Natural killer cell (primary cell): ENCODE measurements around the gene TPGS2. TPM values are rescaled to one million over a fixed set of nuclear protein-coding genes. Genes with fewer than 3 reads are reported as not detected.
A peak's percentile ranks its signal among the peaks of the same experiment; 100 is the strongest.

Experiments
- ATAC-seq, 3 donors: fragments of 150-1000 bp in 2 of 3; fragments of 200-7000 bp in 1 of 3; cut with Tn5 transposase; 1 replicate in 1 of 3; 2 replicates in 2 of 3; pipeline ENCODE4 v1.10.0; 2021; ENCODE audit warnings: mild to moderate bottlenecking in 2 of 3, moderate library complexity in 2 of 3
- DNase-seq, 2 donors: peaks; one replicate each; pipeline versions ENCODE4 v3.0.0 to v3.0.0-alpha.2; 2013 to 2021; ENCODE audit warnings: mixed read lengths in 1 of 2
- H3K27ac ChIP-seq: one replicate; pipeline ENCODE4 v1.5.1; 2013; ENCODE audit warnings: mild to moderate bottlenecking, low read length
- H3K27me3 ChIP-seq: one replicate; pipeline ENCODE4 v1.6.1; 2013; ENCODE audit warnings: low read length; ENCODE audit not compliant: control insufficient read depth, insufficient read depth
- H3K36me3 ChIP-seq: one replicate; pipeline ENCODE4 v1.6.1; 2013; ENCODE audit warnings: low read length; ENCODE audit not compliant: control insufficient read depth, insufficient read depth
- H3K4me1 ChIP-seq: one replicate; pipeline ENCODE4 v1.6.1; 2013; ENCODE audit warnings: low read length; ENCODE audit not compliant: control insufficient read depth, insufficient read depth
- H3K4me3 ChIP-seq: one replicate; pipeline ENCODE4 v1.5.1; 2013; ENCODE audit warnings: low read length
- H3K9me3 ChIP-seq: one replicate; pipeline ENCODE4 v1.6.1; 2013; ENCODE audit warnings: low read length; ENCODE audit not compliant: control insufficient read depth, insufficient read depth
- H3K27ac Mint-ChIP-seq, 2 donors: one replicate each; pipeline ENCODE4 v1.8.0; 2022; ENCODE audit warnings: mild to moderate bottlenecking in 2 of 2, mixed read lengths in 2 of 2, moderate library complexity in 1 of 2
- H3K27me3 Mint-ChIP-seq, 2 donors: one replicate each; pipeline ENCODE4 v1.8.0; 2022; ENCODE audit warnings: low read depth in 2 of 2, mixed read lengths in 2 of 2
- H3K36me3 Mint-ChIP-seq: one replicate; pipeline ENCODE4 v1.8.0; 2022; ENCODE audit warnings: mixed read lengths
- H3K4me1 Mint-ChIP-seq, 2 donors: one replicate each; pipeline ENCODE4 v1.8.0; 2022; ENCODE audit warnings: mixed read lengths in 2 of 2
- H3K4me3 Mint-ChIP-seq: one replicate; pipeline ENCODE4 v1.8.0; 2022; ENCODE audit warnings: mild to moderate bottlenecking, moderate library complexity, mixed read lengths
- H3K9me3 Mint-ChIP-seq, 2 donors: one replicate each; pipeline ENCODE4 v1.8.0; 2022; ENCODE audit warnings: mixed read lengths in 2 of 2
- WGBS: methylation state at CpG from one replicate; pipeline ENCODE4 v1.1.7; 2013; ENCODE audit warnings: missing lambda C conversion rate; ENCODE audit not compliant: insufficient coverage; 5-methylcytosine and 5-hydroxymethylcytosine counted together
- intact Hi-C: fragments of 100-400 bp; cut with micrococcal nuclease; formaldehyde crosslinking; loops from one replicate; pipeline ENCODE4 v1.14.2; 2022
- total RNA-seq, 4 donors: library from RNA; stranded (reverse); fragments of 120-200 nt in 1 of 4; gene quantifications; one replicate each; pipeline versions ENCODE4 v1.2.3 to v1.2.4, GENCODE V29; 2013 to 2022
- TF ChIP-seq, protein P1 (sequence below): fragments of 200-600 bp; IDR thresholded peaks from one replicate; pipeline ENCODE4 v1.8.0; 2022; ENCODE audit warnings: antibody characterized with exemption

Gene TPGS2
- total RNA-seq, 3 donors from 2014 or later (not counting 1 experiment from before 2014, with no cell fraction given): 27.0 to 36.0 (median 33.7) TPM

DNA sequence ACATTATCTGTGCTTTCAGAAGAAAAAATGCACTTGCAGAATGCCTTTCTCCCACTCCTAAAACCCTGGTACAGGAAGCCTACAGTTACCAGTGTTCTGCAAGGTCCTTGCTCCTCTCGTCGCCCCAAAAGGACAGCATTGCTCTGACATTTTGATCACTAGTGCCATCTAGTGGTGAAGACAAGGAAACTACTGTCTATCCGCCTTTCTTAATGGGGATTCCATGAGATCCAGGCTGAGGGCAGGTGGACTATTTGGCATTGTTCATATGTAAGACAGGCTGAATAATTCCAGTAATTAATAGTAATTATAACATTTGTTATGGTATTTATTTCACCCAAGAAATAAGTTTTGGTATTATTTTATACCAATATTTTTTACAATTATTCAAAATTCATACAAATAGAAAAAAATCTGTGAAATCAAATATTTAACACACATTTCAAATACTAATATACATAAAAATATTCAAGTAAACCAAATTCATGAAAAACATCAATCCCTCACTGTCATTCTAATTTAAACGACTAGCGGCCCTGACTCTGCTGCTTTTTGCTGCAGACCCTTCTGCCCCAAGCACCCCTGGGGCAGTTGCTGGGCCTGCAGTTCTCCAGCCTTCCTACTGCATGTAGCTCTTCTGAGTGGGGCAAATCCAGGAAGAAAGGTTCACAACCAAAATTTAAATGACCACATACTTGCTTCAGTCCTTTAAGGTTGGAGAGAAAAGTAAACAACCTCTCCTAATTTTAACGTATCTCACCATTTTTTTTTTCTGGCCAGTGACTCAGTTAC, 19.0 kb downstream of the TPGS2 start:
- H3K27me3 ChIP-seq: no peaks in the 10 kb centered on the region
- TF ChIP-seq, protein P1, sequence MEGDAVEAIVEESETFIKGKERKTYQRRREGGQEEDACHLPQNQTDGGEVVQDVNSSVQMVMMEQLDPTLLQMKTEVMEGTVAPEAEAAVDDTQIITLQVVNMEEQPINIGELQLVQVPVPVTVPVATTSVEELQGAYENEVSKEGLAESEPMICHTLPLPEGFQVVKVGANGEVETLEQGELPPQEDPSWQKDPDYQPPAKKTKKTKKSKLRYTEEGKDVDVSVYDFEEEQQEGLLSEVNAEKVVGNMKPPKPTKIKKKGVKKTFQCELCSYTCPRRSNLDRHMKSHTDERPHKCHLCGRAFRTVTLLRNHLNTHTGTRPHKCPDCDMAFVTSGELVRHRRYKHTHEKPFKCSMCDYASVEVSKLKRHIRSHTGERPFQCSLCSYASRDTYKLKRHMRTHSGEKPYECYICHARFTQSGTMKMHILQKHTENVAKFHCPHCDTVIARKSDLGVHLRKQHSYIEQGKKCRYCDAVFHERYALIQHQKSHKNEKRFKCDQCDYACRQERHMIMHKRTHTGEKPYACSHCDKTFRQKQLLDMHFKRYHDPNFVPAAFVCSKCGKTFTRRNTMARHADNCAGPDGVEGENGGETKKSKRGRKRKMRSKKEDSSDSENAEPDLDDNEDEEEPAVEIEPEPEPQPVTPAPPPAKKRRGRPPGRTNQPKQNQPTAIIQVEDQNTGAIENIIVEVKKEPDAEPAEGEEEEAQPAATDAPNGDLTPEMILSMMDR: peak; percentile 83
- 57% methylated on average over 6 of the region's 6 CpGs for WGBS
- intact Hi-C loops: loop anchor here (1.0 to 5.0 kb wide), 2 partner anchors 121 to 792 kb away; no protein-coding TSS in a partner anchor
- ATAC-seq (peak; percentile 85 to 98 (median 97)), DNase-seq (peak in 1 of 2 donors; percentile 79)
- H3K27ac ChIP-seq: no peak overlapping the region
- no peaks in the 10 kb centered on the region for H3K4me1 ChIP-seq
- no peak overlapping the region for H3K4me3 Mint-ChIP-seq
- H3K36me3 Mint-ChIP-seq: peaks cover 25% of the 10 kb centered on the region
- no peak overlapping the region for H3K4me3 ChIP-seq
- no peaks in the 10 kb centered on the region for H3K27me3 Mint-ChIP-seq
- peaks cover 26% of the 10 kb centered on the region for H3K36me3 ChIP-seq
- no peaks in the 10 kb centered on the region for H3K9me3 ChIP-seq
- no peaks in the 10 kb centered on the region for H3K4me1 Mint-ChIP-seq
- no peaks in the 10 kb centered on the region for H3K9me3 Mint-ChIP-seq
- no peak overlapping the region for H3K27ac Mint-ChIP-seq

DNA sequence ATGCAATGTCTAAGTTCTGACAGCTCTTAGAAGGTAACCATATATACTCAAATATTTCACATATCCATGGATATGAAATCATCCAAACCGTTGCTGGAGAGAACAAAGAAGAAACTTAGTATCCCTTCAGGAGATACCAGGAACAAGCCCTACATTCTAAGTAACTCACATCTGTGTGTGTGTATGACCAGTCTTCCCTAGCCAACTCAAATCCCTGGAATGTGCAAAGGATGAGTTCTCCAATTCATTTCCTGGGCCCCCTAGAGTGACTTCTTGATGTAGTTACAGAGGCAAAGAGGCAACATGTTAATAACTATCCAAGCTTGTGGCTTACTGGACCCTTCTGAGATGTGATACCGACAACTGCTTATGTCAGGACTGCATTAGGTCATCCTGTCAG, 20.1 kb downstream of the TPGS2 start:
- intact Hi-C loops: loop anchor here (1.0 to 5.0 kb wide), 2 partner anchors 120 to 791 kb away; no protein-coding TSS in a partner anchor
- H3K9me3 Mint-ChIP-seq: no peaks in the 10 kb centered on the region
- no peaks in the 10 kb centered on the region for H3K27me3 Mint-ChIP-seq
- peaks cover 0 to 4% of the 10 kb centered on the region in 2 donors for H3K4me1 Mint-ChIP-seq
- no peaks in the 10 kb centered on the region for H3K9me3 ChIP-seq
- H3K4me1 ChIP-seq: no peaks in the 10 kb centered on the region
- H3K27me3 ChIP-seq: no peaks in the 10 kb centered on the region
- H3K36me3 ChIP-seq: peaks cover 32% of the 10 kb centered on the region
- TF ChIP-seq, protein P1: no peak
- H3K4me3 ChIP-seq: no peak overlapping the region
- DNase-seq: no peak
- no peak for ATAC-seq
- H3K27ac ChIP-seq: no peak overlapping the region
- peaks cover 30% of the 10 kb centered on the region for H3K36me3 Mint-ChIP-seq
- no peak overlapping the region for H3K27ac Mint-ChIP-seq
- 99% methylated on average over 2 of the region's 2 CpGs for WGBS
- H3K4me3 Mint-ChIP-seq: no peak overlapping the region

DNA sequence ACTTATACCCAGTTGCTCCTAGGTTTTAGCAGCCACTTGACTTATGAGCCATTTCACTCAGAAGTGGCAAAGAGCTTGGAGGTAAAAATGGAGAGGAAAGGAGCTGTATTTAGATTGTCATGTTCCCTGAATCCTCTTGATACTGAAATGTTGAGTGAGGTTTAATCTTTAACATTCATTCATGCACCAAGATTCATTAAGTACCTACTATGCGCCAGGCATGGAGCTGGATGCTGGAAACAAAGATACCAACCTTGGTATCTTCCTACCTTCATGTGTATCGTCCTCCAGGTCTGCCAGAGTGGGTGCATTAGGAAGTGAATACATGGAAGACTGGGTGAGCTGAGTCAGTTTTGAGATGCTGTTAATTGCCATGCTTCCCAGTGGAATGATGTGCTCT, 23.7 kb downstream of the TPGS2 start:
- WGBS: 91% methylated on average over 1 of the region's 2 CpGs
- DNase-seq (no peak), ATAC-seq (no peak)
- Mint-ChIP-seq H3K9me3 (no peaks in the 10 kb centered on the region), H3K27ac (no peak overlapping the region), H3K4me1 (peaks cover 0 to 4% of the 10 kb centered on the region in 2 donors), H3K27me3 (no peaks in the 10 kb centered on the region), H3K36me3 (peaks cover 44% of the 10 kb centered on the region), H3K4me3 (no peak overlapping the region)
- Histone ChIP-seq H3K27ac (no peak overlapping the region), H3K4me1 (no peaks in the 10 kb centered on the region), H3K36me3 (peaks cover 52% of the 10 kb centered on the region), H3K27me3 (no peaks in the 10 kb centered on the region), H3K4me3 (no peak overlapping the region), H3K9me3 (no peaks in the 10 kb centered on the region)
- intact Hi-C loops: loop anchor here (5.0 kb wide), 1 partner anchor 788 kb away; no protein-coding TSS in a partner anchor
- TF ChIP-seq, protein P1: no peak
